Stimulated activated effector memory CD8-positive, alpha-beta T cell treated with anti-CD3 and anti-CD28 coated beads, Interleukin-12 subunit alpha, Interleukin-12 subunit beta, amount 100 ng/mL, for 72 hours (primary cell): ENCODE measurements around the gene PDZRN3.

Experiments used
- ATAC-seq: fragments of 150-1000 bp; cut with Tn5 transposase; 2 replicates; pipeline ENCODE4 v1.10.0; 2021
- DNase-seq, 2 donors: peaks; one replicate each; pipeline ENCODE4 v3.0.0; 2021 to 2022; ENCODE audit warnings: low spot score in 2 of 2
- H3K27ac Mint-ChIP-seq: one replicate; pipeline ENCODE4 v1.8.0; 2022; ENCODE audit warnings: mild to moderate bottlenecking, mixed read lengths
- H3K36me3 Mint-ChIP-seq: one replicate; pipeline ENCODE4 v1.8.0; 2022; ENCODE audit warnings: mild to moderate bottlenecking, mixed read lengths
- H3K4me1 Mint-ChIP-seq: one replicate; pipeline ENCODE4 v1.8.0; 2022; ENCODE audit warnings: mixed read lengths
- H3K4me3 Mint-ChIP-seq: one replicate; pipeline ENCODE4 v1.8.0; 2022; ENCODE audit warnings: mild to moderate bottlenecking, mixed read lengths
- H3K9me3 Mint-ChIP-seq: one replicate; pipeline ENCODE4 v1.8.0; 2022; ENCODE audit warnings: mixed read lengths

Gene PDZRN3

GRCh38 chr3:73637042-73637441 is 12.3 kb upstream of the PDZRN3 start:
- ATAC-seq (no peak), DNase-seq (no peak)
- no peak overlapping the region for H3K4me3 Mint-ChIP-seq
- no peaks in the 10 kb centered on the region for H3K36me3 Mint-ChIP-seq
- no peak overlapping the region for H3K27ac Mint-ChIP-seq
- no peaks in the 10 kb centered on the region for H3K9me3 Mint-ChIP-seq
- H3K4me1 Mint-ChIP-seq = no peaks in the 10 kb centered on the region

DNA sequence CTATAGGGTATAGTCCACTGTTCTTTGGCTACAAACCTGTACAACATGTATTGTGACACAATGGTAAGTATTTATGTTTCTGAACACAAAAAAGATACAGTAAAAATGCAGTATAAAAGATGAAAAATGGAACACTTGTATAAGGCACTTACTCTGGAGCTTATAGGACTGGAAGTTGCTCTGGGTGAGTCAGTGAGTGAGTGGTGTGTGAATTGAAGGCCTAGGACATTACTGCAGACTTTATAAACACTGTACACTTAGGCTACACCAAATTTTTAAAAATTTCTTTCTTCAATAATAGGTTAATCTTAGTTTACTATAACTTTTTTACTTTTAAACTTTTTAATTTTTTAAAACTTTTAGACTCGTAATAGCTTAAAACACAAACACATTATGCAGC is 10.5 kb upstream of the PDZRN3 start:
- H3K36me3 Mint-ChIP-seq = no peaks in the 10 kb centered on the region
- H3K4me3 Mint-ChIP-seq = no peak overlapping the region
- DNase-seq (no peak), ATAC-seq (no peak)
- H3K27ac Mint-ChIP-seq = no peak overlapping the region
- H3K9me3 Mint-ChIP-seq = no peaks in the 10 kb centered on the region
- H3K4me1 Mint-ChIP-seq = no peaks in the 10 kb centered on the region

DNA sequence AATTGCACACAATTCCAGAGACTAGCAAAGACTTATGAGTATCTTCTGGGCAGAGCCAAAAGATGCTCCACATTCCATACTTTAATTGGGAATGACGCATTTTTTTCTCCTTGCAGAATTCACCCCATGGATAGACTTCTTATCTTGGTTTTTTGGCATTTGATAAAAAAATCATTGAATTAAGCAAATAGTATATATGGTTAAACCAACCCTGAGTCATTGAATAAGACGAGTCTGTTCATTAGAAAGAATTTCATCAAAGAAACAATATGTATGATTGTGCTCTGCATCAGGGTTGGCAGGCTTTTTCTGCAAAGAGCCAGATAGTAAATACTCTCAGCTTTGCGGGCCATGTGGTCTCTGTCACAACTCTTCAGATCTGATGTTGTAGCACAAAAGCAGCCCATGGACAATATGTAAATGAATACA is 9.2 kb upstream of the PDZRN3 start:
- no peak for ATAC-seq
- no peaks in the 10 kb centered on the region for H3K9me3 Mint-ChIP-seq
- H3K27ac Mint-ChIP-seq = no peak overlapping the region
- H3K4me3 Mint-ChIP-seq = no peak overlapping the region
- H3K36me3 Mint-ChIP-seq = no peaks in the 10 kb centered on the region
- DNase-seq = no peak
- no peaks in the 10 kb centered on the region for H3K4me1 Mint-ChIP-seq

- no peak overlapping the region for H3K27ac Mint-ChIP-seq
- H3K4me3 Mint-ChIP-seq = no peak overlapping the region
- ATAC-seq (no peak), DNase-seq (no peak)
- no peaks in the 10 kb centered on the region for H3K4me1 Mint-ChIP-seq
- no peaks in the 10 kb centered on the region for H3K36me3 Mint-ChIP-seq
- H3K9me3 Mint-ChIP-seq = no peaks in the 10 kb centered on the region
These were observed 8.7 kb upstream of the PDZRN3 start for GRCh38 chr3:73633453-73633852.

DNA sequence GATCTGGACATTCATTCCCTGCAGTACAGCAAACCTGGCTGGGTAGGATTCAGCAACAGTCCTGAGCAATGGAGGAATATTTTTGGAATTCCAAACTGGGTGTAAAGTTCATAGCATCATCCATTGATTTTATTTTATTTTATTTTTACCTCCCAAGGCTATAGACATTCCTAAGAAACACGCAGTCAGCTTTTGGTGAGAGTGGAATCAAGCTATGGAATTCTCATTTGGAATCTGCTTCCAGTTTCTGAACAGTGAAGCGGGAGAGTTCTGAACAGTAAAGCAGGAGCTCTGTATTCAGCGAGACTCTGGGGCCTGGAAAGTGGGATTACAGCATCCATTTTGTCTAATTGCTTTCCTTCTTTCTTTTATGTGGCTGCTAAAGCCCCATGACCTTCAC is 1.4 kb upstream of the PDZRN3 start:
- DNase-seq = no peak
- no peaks in the 10 kb centered on the region for H3K4me1 Mint-ChIP-seq
- no peak overlapping the region for H3K4me3 Mint-ChIP-seq
- ATAC-seq = no peak
- no peak overlapping the region for H3K27ac Mint-ChIP-seq
- H3K9me3 Mint-ChIP-seq = no peaks in the 10 kb centered on the region
- no peaks in the 10 kb centered on the region for H3K36me3 Mint-ChIP-seq

GRCh38 chr3:73624017-73624820 is 522 bp downstream of the PDZRN3 start:
- no peaks in the 10 kb centered on the region for H3K36me3 Mint-ChIP-seq
- peaks cover 5% of the 10 kb centered on the region for H3K9me3 Mint-ChIP-seq
- H3K27ac Mint-ChIP-seq = no peak overlapping the region
- H3K4me3 Mint-ChIP-seq = no peak overlapping the region
- ATAC-seq (no peak), DNase-seq (no peak)
- H3K4me1 Mint-ChIP-seq = no peaks in the 10 kb centered on the region

DNA sequence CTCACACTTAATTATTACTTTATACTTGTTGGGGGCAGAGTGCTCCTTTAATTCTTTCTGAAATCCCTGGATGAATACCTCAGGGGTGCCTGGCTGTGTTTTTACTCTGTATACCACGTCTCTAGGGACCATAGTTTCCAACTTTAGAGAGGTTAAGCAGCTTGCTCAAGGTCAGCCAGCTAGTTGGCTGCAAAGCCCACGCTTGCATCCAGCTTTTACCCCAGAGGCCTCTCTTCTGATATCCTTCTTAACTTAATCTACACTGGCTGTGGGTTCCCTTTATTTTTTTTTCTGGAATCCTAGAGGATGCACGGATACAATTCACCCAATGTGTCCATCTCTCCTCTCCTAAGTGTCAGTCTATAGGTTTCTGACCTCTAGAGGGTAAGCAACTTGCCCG is 1.4 kb downstream of the PDZRN3 start:
- H3K9me3 Mint-ChIP-seq = peaks cover 5% of the 10 kb centered on the region
- H3K27ac Mint-ChIP-seq = no peak overlapping the region
- DNase-seq (no peak), ATAC-seq (no peak)
- no peaks in the 10 kb centered on the region for H3K36me3 Mint-ChIP-seq
- no peaks in the 10 kb centered on the region for H3K4me1 Mint-ChIP-seq
- H3K4me3 Mint-ChIP-seq = no peak overlapping the region

DNA sequence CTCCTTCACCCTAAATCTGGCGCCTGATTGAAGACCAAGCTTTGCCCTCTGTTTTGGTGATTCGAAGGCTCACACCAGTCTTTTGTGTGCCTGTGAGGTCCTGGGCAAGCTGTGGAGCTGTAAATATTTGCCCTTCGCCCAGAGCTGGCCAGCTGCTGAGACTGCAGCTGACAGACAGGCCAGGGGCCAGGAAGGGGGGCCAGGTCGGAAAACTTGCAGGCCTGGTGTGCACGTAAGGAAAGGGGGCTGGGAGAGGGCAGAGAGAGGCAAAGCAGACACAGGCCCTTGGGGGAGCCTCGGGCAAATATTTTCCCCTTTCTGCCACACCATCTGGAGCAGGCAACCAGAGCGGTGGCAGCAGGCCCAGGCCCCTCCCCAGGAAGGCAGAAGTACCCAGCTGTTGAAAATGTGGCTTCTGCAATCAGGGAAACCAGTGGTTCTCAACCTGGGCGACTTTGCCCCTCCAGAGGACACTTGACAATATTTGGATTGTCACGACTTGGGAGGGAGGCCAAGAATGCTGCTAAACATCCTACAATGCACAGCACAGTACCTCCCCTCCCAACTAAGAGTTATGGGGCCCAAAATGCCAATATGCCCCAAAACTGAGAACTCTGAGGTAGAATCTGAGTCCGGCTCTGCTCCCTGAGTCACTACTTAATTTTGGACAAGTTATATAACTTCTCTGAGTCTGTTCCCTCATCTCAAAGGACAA is 2.5 kb downstream of the PDZRN3 start:
- ATAC-seq (no peak), DNase-seq (no peak)
- no peak overlapping the region for H3K27ac Mint-ChIP-seq
- no peaks in the 10 kb centered on the region for H3K4me1 Mint-ChIP-seq
- no peak overlapping the region for H3K4me3 Mint-ChIP-seq
- H3K9me3 Mint-ChIP-seq = peaks cover 5% of the 10 kb centered on the region
- H3K36me3 Mint-ChIP-seq = no peaks in the 10 kb centered on the region

DNA sequence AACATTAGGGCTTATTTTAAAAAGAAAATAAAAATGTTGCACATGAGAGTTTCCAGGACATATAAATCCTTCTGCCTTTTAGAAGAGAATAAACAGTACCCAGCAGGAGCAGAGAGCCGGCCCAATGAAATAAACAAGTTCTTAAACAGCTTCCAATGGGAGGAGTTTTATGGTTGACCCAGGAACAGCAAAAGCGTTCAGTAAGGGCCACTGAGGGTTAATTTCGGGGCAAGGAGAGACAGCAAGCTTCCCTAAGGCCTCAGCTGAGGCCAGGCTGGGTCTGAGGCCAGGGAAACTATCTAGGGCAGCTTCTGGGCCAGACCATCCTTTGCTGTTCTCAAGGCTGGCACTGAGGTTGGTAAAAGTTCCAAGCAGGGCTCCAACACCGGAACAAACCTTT is 3.4 kb downstream of the PDZRN3 start:
- Mint-ChIP-seq H3K4me3 (no peak overlapping the region), H3K9me3 (peaks cover 5% of the 10 kb centered on the region), H3K36me3 (no peaks in the 10 kb centered on the region), H3K27ac (no peak overlapping the region), H3K4me1 (no peaks in the 10 kb centered on the region)
- ATAC-seq (no peak), DNase-seq (no peak)

DNA sequence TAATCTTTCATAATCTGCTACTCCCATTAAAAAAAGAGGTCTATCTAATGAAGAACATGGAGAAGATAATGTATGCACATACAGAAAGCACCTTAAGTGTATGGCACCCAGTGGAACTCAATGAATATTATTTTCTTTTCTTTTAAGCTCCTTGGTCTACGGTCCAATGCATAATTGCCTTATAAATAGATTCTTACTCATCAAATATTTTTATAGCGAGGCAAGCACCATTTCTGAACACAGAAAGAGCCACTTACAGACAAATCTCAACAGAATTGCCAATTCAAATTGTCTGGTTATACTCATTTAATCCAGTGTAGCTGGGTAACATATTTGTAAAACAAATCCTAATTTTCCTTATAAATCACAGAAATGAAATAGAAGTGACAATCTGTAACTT is 6.3 kb downstream of the PDZRN3 start:
- no peak for ATAC-seq
- Mint-ChIP-seq H3K27ac (no peak overlapping the region), H3K4me1 (no peaks in the 10 kb centered on the region), H3K4me3 (no peak overlapping the region), H3K36me3 (no peaks in the 10 kb centered on the region), H3K9me3 (peaks cover 5% of the 10 kb centered on the region)
- no peak for DNase-seq

- H3K9me3 Mint-ChIP-seq = peaks cover 13% of the 10 kb centered on the region
- no peaks in the 10 kb centered on the region for H3K36me3 Mint-ChIP-seq
- no peak for ATAC-seq
- H3K4me1 Mint-ChIP-seq = no peaks in the 10 kb centered on the region
- no peak overlapping the region for H3K27ac Mint-ChIP-seq
- DNase-seq = no peak
- H3K4me3 Mint-ChIP-seq = no peak overlapping the region
These were observed 8.7 kb downstream of the PDZRN3 start for GRCh38 chr3:73616056-73616455.

- Mint-ChIP-seq H3K9me3 (peaks cover 10% of the 10 kb centered on the region), H3K4me1 (no peaks in the 10 kb centered on the region), H3K4me3 (no peak overlapping the region), H3K36me3 (no peaks in the 10 kb centered on the region), H3K27ac (no peak overlapping the region)
- ATAC-seq (no peak), DNase-seq (no peak)
These were observed 10.3 kb downstream of the PDZRN3 start for GRCh38 chr3:73614419-73614818.

DNA sequence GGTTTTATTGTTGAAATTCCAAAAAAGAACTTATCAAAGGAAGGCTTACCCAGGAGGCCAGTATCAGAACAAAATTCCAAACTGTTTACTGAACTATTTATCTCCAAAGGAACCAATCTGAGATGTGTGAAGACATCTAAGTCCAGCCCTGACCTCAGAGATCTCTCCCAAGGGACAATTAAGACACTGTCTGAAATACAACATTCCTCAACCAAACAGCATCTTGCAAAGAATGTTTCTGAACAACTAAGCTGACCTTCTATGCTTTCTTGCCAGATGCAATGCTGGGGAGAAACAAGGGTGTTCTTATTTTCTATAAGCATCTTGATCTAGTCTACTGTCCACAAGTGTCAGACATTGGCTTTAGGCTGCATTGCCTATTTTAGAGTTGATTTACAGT is 13.6 kb downstream of the PDZRN3 start:
- no peaks in the 10 kb centered on the region for H3K4me1 Mint-ChIP-seq
- no peaks in the 10 kb centered on the region for H3K36me3 Mint-ChIP-seq
- no peak for ATAC-seq
- no peak for DNase-seq
- no peak overlapping the region for H3K4me3 Mint-ChIP-seq
- no peak overlapping the region for H3K27ac Mint-ChIP-seq
- H3K9me3 Mint-ChIP-seq = peaks cover 13% of the 10 kb centered on the region

DNA sequence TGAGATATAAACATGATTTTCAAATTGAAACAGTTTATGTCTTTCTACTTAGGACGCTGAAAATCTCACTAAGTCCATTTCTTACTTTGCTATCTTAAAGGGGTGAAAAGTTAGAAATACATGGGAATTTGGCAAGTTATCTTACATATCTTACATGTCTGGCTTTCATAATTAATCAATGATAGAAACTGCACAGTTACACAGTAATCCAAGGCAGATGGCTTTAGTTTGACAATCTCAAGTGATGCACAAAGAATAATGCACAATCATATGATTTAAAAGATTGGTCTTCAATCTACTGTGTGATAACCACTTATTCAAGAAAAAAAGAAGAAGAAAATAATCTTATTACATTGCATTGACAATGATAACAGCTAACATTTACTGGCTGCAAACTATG is 14.2 kb downstream of the PDZRN3 start:
- no peak for ATAC-seq

GRCh38 chr3:73609655-73610054 is 15.1 kb downstream of the PDZRN3 start:
- no peak for ATAC-seq

More for the DNA sequence above, 14.2 kb downstream of the PDZRN3 start:
- Mint-ChIP-seq H3K9me3 (peaks cover 13% of the 10 kb centered on the region), H3K27ac (no peak overlapping the region), H3K4me3 (no peak overlapping the region), H3K36me3 (no peaks in the 10 kb centered on the region), H3K4me1 (no peaks in the 10 kb centered on the region)
- DNase-seq = no peak

DNA sequence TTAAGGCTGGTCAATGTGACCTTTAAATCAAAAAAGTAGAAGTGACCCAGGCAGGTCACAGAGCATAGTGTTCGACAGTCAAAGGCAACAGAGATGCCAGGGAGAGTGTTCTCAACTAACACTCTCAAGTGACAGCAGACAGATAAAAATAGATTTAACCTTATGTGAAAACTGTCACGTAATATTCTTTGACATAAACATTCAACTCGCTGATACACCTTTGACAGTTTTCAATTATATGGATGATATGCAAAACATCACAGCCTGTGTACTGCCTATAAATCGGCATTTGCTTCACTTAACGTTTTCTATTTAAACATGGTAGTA is 15.5 kb downstream of the PDZRN3 start:
- no peak for ATAC-seq
- no peak for DNase-seq
- Mint-ChIP-seq H3K36me3 (no peaks in the 10 kb centered on the region), H3K4me1 (no peaks in the 10 kb centered on the region), H3K4me3 (no peak overlapping the region), H3K9me3 (peaks cover 13% of the 10 kb centered on the region), H3K27ac (no peak overlapping the region)

More at GRCh38 chr3:73609655-73610054, 15.1 kb downstream of the PDZRN3 start:
- Mint-ChIP-seq H3K36me3 (no peaks in the 10 kb centered on the region), H3K4me1 (no peaks in the 10 kb centered on the region), H3K4me3 (no peak overlapping the region), H3K27ac (no peak overlapping the region), H3K9me3 (peaks cover 13% of the 10 kb centered on the region)
- DNase-seq = no peak
